Measurements from ENCODE around the gene ZSWIM8. TPM values are rescaled to one million over a fixed set of nuclear protein-coding genes. Genes with fewer than 3 reads are reported as not detected.

ZSWIM8 gene
- polyA plus RNA-seq, 1 donor (not counting 4 experiments of a cell fraction or from before 2014, with no cell fraction given): 34.2 TPM

GRCh38 chr10:73840056-73840402 is 54.6 kb downstream of the ZSWIM8 start:
- Histone ChIP-seq H4K20me1 (ENCODE audit: control insufficient read depth, extremely low read depth, insufficient read depth, low read length) (peaks cover 3% of the 10 kb centered on the region), H3K9me1 (ENCODE audit: control insufficient read depth, extremely low read depth, insufficient read depth, low read length) (no peaks in the 10 kb centered on the region), H3K9ac (ENCODE audit: control insufficient read depth, extremely low read depth, insufficient read depth, low read length) (no peak overlapping the region), H3K27ac (ENCODE audit: control insufficient read depth, insufficient read depth, low read length) (no peak overlapping the region), H3K9me3 (ENCODE audit: control insufficient read depth, low read depth, low read length) (no peaks in the 10 kb centered on the region), H3K4me1 (ENCODE audit: control insufficient read depth, extremely low read depth, insufficient read depth, low read length) (peaks cover 8% of the 10 kb centered on the region), H3K4me2 (ENCODE audit: control insufficient read depth, extremely low read depth, insufficient read depth, low read depth, low read length) (no peak overlapping the region), H2AFZ (ENCODE audit: control insufficient read depth, low read length) (no peak overlapping the region), H3K27me3 (ENCODE audit: control insufficient read depth, extremely low read depth, insufficient read depth, low read length) (no peaks in the 10 kb centered on the region), H3K79me2 (ENCODE audit: control insufficient read depth, insufficient read depth, low read length) (no peaks in the 10 kb centered on the region), H3K4me3 (ENCODE audit: control insufficient read depth in 2 of 3, extremely low read depth in 1 of 3, insufficient read depth in 2 of 3, low read depth in 1 of 3, low read length in 3 of 3) (no peak overlapping the region), H3K36me3 (ENCODE audit: control insufficient read depth in 2 of 2, extremely low read depth in 1 of 2, insufficient read depth in 2 of 2, low read length in 2 of 2) (peaks cover 21 to 27% of the 10 kb centered on the region in 2 experiments)
- TF ChIP-seq, protein P1, sequence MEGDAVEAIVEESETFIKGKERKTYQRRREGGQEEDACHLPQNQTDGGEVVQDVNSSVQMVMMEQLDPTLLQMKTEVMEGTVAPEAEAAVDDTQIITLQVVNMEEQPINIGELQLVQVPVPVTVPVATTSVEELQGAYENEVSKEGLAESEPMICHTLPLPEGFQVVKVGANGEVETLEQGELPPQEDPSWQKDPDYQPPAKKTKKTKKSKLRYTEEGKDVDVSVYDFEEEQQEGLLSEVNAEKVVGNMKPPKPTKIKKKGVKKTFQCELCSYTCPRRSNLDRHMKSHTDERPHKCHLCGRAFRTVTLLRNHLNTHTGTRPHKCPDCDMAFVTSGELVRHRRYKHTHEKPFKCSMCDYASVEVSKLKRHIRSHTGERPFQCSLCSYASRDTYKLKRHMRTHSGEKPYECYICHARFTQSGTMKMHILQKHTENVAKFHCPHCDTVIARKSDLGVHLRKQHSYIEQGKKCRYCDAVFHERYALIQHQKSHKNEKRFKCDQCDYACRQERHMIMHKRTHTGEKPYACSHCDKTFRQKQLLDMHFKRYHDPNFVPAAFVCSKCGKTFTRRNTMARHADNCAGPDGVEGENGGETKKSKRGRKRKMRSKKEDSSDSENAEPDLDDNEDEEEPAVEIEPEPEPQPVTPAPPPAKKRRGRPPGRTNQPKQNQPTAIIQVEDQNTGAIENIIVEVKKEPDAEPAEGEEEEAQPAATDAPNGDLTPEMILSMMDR (optimal IDR thresholded peaks at IDR 0.05 in 1 of 3, IDR thresholded peaks at IDR 0.05 in 1 of 3, conservative IDR thresholded peaks at IDR 0.05 in 1 of 3; ENCODE audit: extremely low read depth in 1 of 3, insufficient read depth in 2 of 3, low read length in 3 of 3): no peak
- TF ChIP-seq EZH2 (IDR thresholded peaks at IDR 0.05; ENCODE audit: low read length): no peak
- FAIRE-seq (no peak), DNase-seq (ENCODE audit: low read depth, low spot score) (no peak)
- dilution Hi-C loops (cut with MboI; ENCODE audit: extremely low pct_ligation_motif_present, low sequenced_read_pairs): no loop called here

GRCh38 chr10:73840403-73841060 is 55.1 kb downstream of the ZSWIM8 start:
- TF ChIP-seq EZH2 (IDR thresholded peaks at IDR 0.05; ENCODE audit: low read length): no peak
- TF ChIP-seq, protein P1 (optimal IDR thresholded peaks at IDR 0.05 in 1 of 3, IDR thresholded peaks at IDR 0.05 in 1 of 3, conservative IDR thresholded peaks at IDR 0.05 in 1 of 3; ENCODE audit: extremely low read depth in 1 of 3, insufficient read depth in 2 of 3, low read length in 3 of 3): no peak
- Histone ChIP-seq H3K4me2 (ENCODE audit: control insufficient read depth, extremely low read depth, insufficient read depth, low read depth, low read length) (no peak overlapping the region), H3K4me3 (ENCODE audit: control insufficient read depth in 2 of 3, extremely low read depth in 1 of 3, insufficient read depth in 2 of 3, low read depth in 1 of 3, low read length in 3 of 3) (no peak overlapping the region), H3K9ac (ENCODE audit: control insufficient read depth, extremely low read depth, insufficient read depth, low read length) (no peak overlapping the region), H3K9me3 (ENCODE audit: control insufficient read depth, low read depth, low read length) (no peaks in the 10 kb centered on the region), H3K36me3 (ENCODE audit: control insufficient read depth in 2 of 2, extremely low read depth in 1 of 2, insufficient read depth in 2 of 2, low read length in 2 of 2) (peaks cover 21 to 25% of the 10 kb centered on the region in 2 experiments), H4K20me1 (ENCODE audit: control insufficient read depth, extremely low read depth, insufficient read depth, low read length) (peaks cover 3% of the 10 kb centered on the region), H3K9me1 (ENCODE audit: control insufficient read depth, extremely low read depth, insufficient read depth, low read length) (no peaks in the 10 kb centered on the region), H2AFZ (ENCODE audit: control insufficient read depth, low read length) (no peak overlapping the region), H3K27me3 (ENCODE audit: control insufficient read depth, extremely low read depth, insufficient read depth, low read length) (no peaks in the 10 kb centered on the region), H3K27ac (ENCODE audit: control insufficient read depth, insufficient read depth, low read length) (no peak overlapping the region), H3K79me2 (ENCODE audit: control insufficient read depth, insufficient read depth, low read length) (no peaks in the 10 kb centered on the region), H3K4me1 (ENCODE audit: control insufficient read depth, extremely low read depth, insufficient read depth, low read length) (peaks cover 8% of the 10 kb centered on the region)
- FAIRE-seq (no peak), DNase-seq (ENCODE audit: low read depth, low spot score) (no peak)
- dilution Hi-C loops (cut with MboI; ENCODE audit: extremely low pct_ligation_motif_present, low sequenced_read_pairs): no loop called here
